Liver (tissue), 9 donors: ENCODE data around the gene SYT17. TPM values are rescaled to one million over a fixed set of nuclear protein-coding genes. Genes with fewer than 3 reads are reported as not detected.
A peak's percentile ranks its signal among the peaks of the same experiment; 100 is the strongest.

Source experiments
- DNase-seq: peaks from one replicate; pipeline ENCODE4 v3.0.0-alpha.2; 2017; ENCODE audit warnings: low spot score
- H3K27ac ChIP-seq, 2 donors: one replicate each; pipeline ENCODE4 v1.7.0; 2013; ENCODE audit warnings: inconsistent platforms in 2 of 2, low read length in 2 of 2, control low read depth in 1 of 2, low read depth in 1 of 2, mild to moderate bottlenecking in 1 of 2
- H3K27me3 ChIP-seq, 4 donors: one replicate each; pipeline versions ENCODE4 v1.6.1 to v1.7.0; 2013; ENCODE audit warnings: low read length in 3 of 4, inconsistent platforms in 1 of 4, mild to moderate bottlenecking in 1 of 4, moderate library complexity in 1 of 4; ENCODE audit not compliant: control insufficient read depth in 4 of 4, insufficient read depth in 4 of 4
- H3K36me3 ChIP-seq, 4 donors: one replicate each; pipeline versions ENCODE4 v1.6.1 to v1.7.0; 2013; ENCODE audit warnings: low read length in 3 of 4, mild to moderate bottlenecking in 3 of 4, low read depth in 1 of 4, moderate library complexity in 1 of 4; ENCODE audit not compliant: control insufficient read depth in 4 of 4, insufficient read depth in 3 of 4
- H3K4me1 ChIP-seq, 4 donors: one replicate each; pipeline versions ENCODE4 v1.6.1 to v1.7.0; 2013; ENCODE audit warnings: low read length in 3 of 4, mild to moderate bottlenecking in 3 of 4, moderate library complexity in 1 of 4; ENCODE audit not compliant: control insufficient read depth in 4 of 4, insufficient read depth in 4 of 4
- H3K4me3 ChIP-seq, 3 donors: one replicate each; pipeline versions ENCODE4 v1.6.1 to v1.7.0; 2013; ENCODE audit warnings: low read length in 3 of 3, control low read depth in 1 of 3, low read depth in 1 of 3, mild to moderate bottlenecking in 1 of 3
- H3K9ac ChIP-seq, 2 donors: one replicate each; pipeline ENCODE4 v1.7.0; 2013; ENCODE audit warnings: low read length in 2 of 2, mild to moderate bottlenecking in 2 of 2, moderate library complexity in 2 of 2, control low read depth in 1 of 2, low read depth in 1 of 2
- H3K9me3 ChIP-seq, 4 donors: one replicate each; pipeline versions ENCODE4 v1.6.1 to v1.7.0; 2013; ENCODE audit warnings: low read length in 3 of 4; ENCODE audit not compliant: control insufficient read depth in 4 of 4
- EGR1 ChIP-seq, 2 donors: IDR thresholded peaks; 2 replicates each; pipeline ENCODE4 v1.6.1; 2016 to 2018; ENCODE audit warnings: antibody characterized with exemption in 2 of 2, low read depth in 2 of 2
- GABPA ChIP-seq, 2 donors: IDR thresholded peaks in 1 of 2; conservative IDR thresholded peaks in 1 of 2; 2 replicates each; pipeline ENCODE4 v1.6.1; 2016; ENCODE audit warnings: antibody characterized with exemption in 2 of 2, mild to moderate bottlenecking in 1 of 2, moderate library complexity in 1 of 2
- HNF4A ChIP-seq, 2 donors: conservative IDR thresholded peaks; 2 replicates each; pipeline ENCODE4 v1.6.1; 2016; ENCODE audit warnings: antibody characterized with exemption in 2 of 2, mild to moderate bottlenecking in 2 of 2
- HNF4G ChIP-seq: IDR thresholded peaks from 2 replicates; pipeline ENCODE4 v1.6.1; 2016; ENCODE audit warnings: antibody characterized with exemption
- JUND ChIP-seq, 2 donors: IDR thresholded peaks; 2 replicates each; pipeline ENCODE4 v1.6.1; 2016; ENCODE audit warnings: antibody characterized with exemption in 2 of 2
- RAD21 ChIP-seq, 2 donors: IDR thresholded peaks; 2 replicates each; pipeline ENCODE4 v1.6.1; 2016; ENCODE audit warnings: antibody characterized with exemption in 2 of 2, mild to moderate bottlenecking in 2 of 2
- RXRA ChIP-seq, 2 donors: IDR thresholded peaks; 2 replicates each; pipeline ENCODE4 v1.6.1; 2017 to 2018; ENCODE audit warnings: antibody characterized with exemption in 2 of 2, mild to moderate bottlenecking in 1 of 2
- TAF1 ChIP-seq: conservative IDR thresholded peaks from 2 replicates; pipeline ENCODE4 v1.6.1; 2016; ENCODE audit warnings: antibody characterized with exemption, mild to moderate bottlenecking
- WGBS: extraction: QIAGEN DNeasy Blood & Tissue Kit; methylation state at CpG from one replicate; pipeline ENCODE4 v1.1.7; 2013; 5-methylcytosine and 5-hydroxymethylcytosine counted together
- polyA plus RNA-seq, 2 donors: library from polyadenylated mRNA; stranded (reverse) in 1 of 2; unstranded in 1 of 2; fragments of 200-250 nt in 1 of 2; fragments of >200 nt in 1 of 2; fragmentation: Nextera tagmentation in 1 of 2; extraction: Ambion mirVana in 1 of 2; gene quantifications; one replicate each; pipeline versions ENCODE4 v1.2.1 to v1.2.3, GENCODE V29; 2013 to 2015
- total RNA-seq, 2 donors: library from RNA; depleted of rRNA; stranded (reverse); fragments of >200 nt; gene quantifications; one replicate each; pipeline ENCODE4 v1.2.3, GENCODE V29; 2014
- TF ChIP-seq, protein P1 (sequence below): IDR thresholded peaks from 2 replicates; pipeline ENCODE4 v1.6.1; 2016; ENCODE audit warnings: antibody characterized with exemption
- TF ChIP-seq, protein P2 (sequence below): IDR thresholded peaks from 2 replicates; pipeline ENCODE4 v1.6.1; 2016; ENCODE audit warnings: antibody characterized with exemption
- TF ChIP-seq, protein P3 (sequence below): IDR thresholded peaks from 2 replicates; pipeline ENCODE4 v1.6.1; 2016; ENCODE audit warnings: antibody characterized with exemption
- donor health status: healthy.
- donor health status: healthy.
- donor health status: healthy.
- donor health status: healthy.
- donor health status: healthy.

SYT17 gene
- total and polyA plus RNA-seq, 4 donors: 2.5 to 7.7 (median 5.5) TPM

DNA sequence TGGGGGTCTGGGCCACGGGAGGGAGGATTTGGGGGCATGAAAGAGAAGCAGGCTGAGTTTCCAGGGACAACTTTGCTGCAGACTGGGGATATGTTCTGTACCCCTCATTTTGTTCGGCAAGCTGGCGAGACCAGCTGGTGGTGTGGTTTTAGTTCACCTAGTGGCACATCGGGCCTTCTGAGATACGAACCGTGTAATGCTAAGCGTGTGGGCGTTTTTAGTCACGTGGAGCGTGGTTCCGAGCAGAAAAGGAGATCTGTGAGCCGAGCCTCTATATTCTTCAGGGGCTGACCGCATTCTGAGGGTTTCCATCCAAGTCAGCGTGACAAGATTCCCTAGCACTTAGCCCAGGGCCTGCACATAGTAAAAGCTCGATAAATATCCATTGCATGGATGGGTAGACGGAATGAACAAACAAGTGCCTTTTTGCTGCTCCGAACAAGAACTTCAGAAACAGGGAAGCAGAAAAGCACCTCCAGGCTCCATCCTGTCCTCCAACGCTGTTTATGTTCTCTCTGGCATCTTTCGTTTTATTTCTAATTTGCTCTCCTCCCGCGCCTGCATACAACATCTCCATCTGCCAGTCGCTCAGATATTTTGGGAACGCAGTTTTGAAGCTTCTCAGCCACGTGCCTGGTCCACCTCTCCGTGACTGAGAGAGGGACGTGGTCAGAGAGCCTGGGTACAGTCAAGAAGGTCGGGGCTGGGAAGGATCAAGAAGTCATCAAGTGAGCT lies 5.8 kb downstream of the SYT17 start (continued):
- TF ChIP-seq, protein P1, sequence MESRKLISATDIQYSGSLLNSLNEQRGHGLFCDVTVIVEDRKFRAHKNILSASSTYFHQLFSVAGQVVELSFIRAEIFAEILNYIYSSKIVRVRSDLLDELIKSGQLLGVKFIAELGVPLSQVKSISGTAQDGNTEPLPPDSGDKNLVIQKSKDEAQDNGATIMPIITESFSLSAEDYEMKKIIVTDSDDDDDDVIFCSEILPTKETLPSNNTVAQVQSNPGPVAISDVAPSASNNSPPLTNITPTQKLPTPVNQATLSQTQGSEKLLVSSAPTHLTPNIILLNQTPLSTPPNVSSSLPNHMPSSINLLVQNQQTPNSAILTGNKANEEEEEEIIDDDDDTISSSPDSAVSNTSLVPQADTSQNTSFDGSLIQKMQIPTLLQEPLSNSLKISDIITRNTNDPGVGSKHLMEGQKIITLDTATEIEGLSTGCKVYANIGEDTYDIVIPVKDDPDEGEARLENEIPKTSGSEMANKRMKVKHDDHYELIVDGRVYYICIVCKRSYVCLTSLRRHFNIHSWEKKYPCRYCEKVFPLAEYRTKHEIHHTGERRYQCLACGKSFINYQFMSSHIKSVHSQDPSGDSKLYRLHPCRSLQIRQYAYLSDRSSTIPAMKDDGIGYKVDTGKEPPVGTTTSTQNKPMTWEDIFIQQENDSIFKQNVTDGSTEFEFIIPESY: no peak
- TF ChIP-seq, protein P2, sequence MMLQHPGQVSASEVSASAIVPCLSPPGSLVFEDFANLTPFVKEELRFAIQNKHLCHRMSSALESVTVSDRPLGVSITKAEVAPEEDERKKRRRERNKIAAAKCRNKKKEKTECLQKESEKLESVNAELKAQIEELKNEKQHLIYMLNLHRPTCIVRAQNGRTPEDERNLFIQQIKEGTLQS: no peak

DNA sequence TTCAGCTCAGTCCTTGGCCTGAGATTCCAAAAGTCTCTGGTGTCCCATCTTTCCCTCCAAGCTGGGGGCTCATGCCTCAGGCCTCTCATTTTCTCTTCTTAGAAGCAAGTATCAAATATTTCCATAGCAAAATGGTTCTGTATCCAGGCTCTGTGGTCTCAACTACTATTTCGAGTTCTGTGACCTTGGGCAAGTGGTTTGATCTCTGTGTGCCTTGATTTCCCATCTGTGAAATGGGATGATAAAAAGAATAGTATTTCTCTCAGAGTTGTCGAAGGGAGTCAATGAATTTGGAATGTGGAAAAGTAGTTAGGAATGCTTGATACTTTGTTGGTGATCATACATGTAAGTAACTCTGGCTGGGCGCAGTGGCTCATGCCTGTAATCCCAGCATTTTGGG lies 6.4 kb downstream of the SYT17 start:
- Histone ChIP-seq H3K4me1 (peaks cover 0 to 4% (median 1%) of the 10 kb centered on the region in 4 donors), H3K27ac (no peak overlapping the region), H3K4me3 (no peak overlapping the region), H3K9me3 (no peaks in the 10 kb centered on the region), H3K36me3 (no peaks in the 10 kb centered on the region), H3K9ac (no peak overlapping the region), H3K27me3 (no peaks in the 10 kb centered on the region)
- 95% methylated on average over 3 of the region's 3 CpGs for WGBS
- TF ChIP-seq TAF1 (no peak), HNF4A (conservative IDR thresholded peaks at IDR 0.05) (no peak)
- DNase-seq: no peak

DNA sequence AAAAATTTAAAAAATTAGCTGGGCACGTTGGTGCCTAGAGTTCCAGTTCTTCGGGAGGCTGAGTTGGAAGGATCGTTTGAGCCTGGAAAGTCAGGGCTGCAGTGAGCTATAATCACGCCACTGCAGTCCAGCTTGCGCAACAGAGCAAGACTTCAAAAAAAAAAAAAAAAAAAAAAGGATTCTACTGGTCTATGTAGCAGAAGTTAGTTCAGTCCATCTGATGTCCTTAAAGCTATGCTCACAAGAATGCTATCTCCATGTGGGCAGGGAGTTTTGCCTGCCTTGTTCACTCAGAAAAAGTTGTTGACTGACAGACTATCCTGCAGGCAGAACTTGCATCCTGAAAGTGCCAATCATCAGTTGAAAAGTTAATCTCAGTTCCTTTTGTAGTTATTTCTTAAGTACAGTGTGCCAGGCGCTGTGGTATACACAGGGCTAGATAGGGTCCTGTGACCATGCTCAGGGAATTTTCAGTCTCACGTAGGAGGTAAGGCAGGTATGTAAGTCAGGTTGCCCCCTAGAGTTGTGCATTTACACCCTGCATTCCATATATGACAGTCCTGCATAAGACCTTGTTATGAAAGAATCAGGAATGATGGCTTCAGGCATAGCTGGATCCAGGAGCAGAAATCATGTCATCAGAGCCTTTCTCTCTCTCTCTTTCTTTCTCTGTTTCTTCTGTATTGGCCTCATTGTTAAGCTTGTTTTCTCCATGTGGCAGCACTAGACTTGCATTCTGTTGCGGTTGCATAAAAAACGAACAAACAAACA lies 7.6 kb downstream of the SYT17 start:
- no peak for DNase-seq
- no peak overlapping the region for H3K4me3 ChIP-seq
- H3K27ac ChIP-seq: no peak overlapping the region
- H3K36me3 ChIP-seq: no peaks in the 10 kb centered on the region
- TF ChIP-seq RXRA (IDR thresholded peaks at IDR 0.05): no peak
- TF ChIP-seq RAD21 (IDR thresholded peaks at IDR 0.05): no peak
- TF ChIP-seq, protein P1: no peak
- TF ChIP-seq GABPA (IDR thresholded peaks at IDR 0.05 in 1 of 2, conservative IDR thresholded peaks at IDR 0.05 in 1 of 2): no peak
- TF ChIP-seq EGR1 (IDR thresholded peaks at IDR 0.05; ENCODE audit: low read depth in 2 of 2): no peak
- no peak for TF ChIP-seq HNF4G
- TF ChIP-seq JUND (IDR thresholded peaks at IDR 0.05): no peak
- peak in 1 of 2 donors; percentile 32 for TF ChIP-seq HNF4A (conservative IDR thresholded peaks at IDR 0.05)
- TF ChIP-seq, protein P3, sequence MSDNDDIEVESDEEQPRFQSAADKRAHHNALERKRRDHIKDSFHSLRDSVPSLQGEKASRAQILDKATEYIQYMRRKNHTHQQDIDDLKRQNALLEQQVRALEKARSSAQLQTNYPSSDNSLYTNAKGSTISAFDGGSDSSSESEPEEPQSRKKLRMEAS: no peak
- H3K9ac ChIP-seq: no peak overlapping the region
- H3K4me1 ChIP-seq: peaks cover 0 to 6% (median 1%) of the 10 kb centered on the region in 4 donors
- 65% methylated on average over 9 of the region's 9 CpGs for WGBS
- H3K9me3 ChIP-seq: no peaks in the 10 kb centered on the region
- H3K27me3 ChIP-seq: no peaks in the 10 kb centered on the region
